ENCODE results near the gene NXF2.
"Not testable (repeated sequence)": the region's sequence is repeated elsewhere in the genome, so short reads cannot be mapped to it uniquely, and the experiment has no call there.

NXF2 gene

GRCh38 chrX:102246893-102247292, at the start of gene NXF2:
Gene NXF2 (plus strand): TSS chrX:102247167. CDS start chrX:102307079, 59,912 bp downstream.
- not testable (repeated sequence) for FAIRE-seq; DNase-seq (ENCODE audit: low spot score)

GRCh38 chrX:102207940-102208339, 39.0 kb upstream of the NXF2 start:
- DNase-seq (ENCODE audit: low spot score); FAIRE-seq: not testable (repeated sequence)

- DNase-seq (ENCODE audit: low spot score); FAIRE-seq: not testable (repeated sequence)
These were observed 32.0 kb upstream of the NXF2 start, which contains the start of gene TCP11X1 for GRCh38 chrX:102214986-102215385. Gene TCP11X1 (plus strand): TSS chrX:102215301.

- DNase-seq (ENCODE audit: low spot score); FAIRE-seq: not testable (repeated sequence)
These were observed 30.5 kb upstream of the NXF2 start for GRCh38 chrX:102216497-102216896.

GRCh38 chrX:102235678-102236077, 11.3 kb upstream of the NXF2 start:
- not testable (repeated sequence) for DNase-seq (ENCODE audit: low spot score); FAIRE-seq

GRCh38 chrX:102240265-102240664, 6.7 kb upstream of the NXF2 start:
- not testable (repeated sequence) for FAIRE-seq; DNase-seq (ENCODE audit: low spot score)

GRCh38 chrX:102272231-102272630, 25.3 kb downstream of the NXF2 start:
- not testable (repeated sequence) for DNase-seq (ENCODE audit: low spot score); FAIRE-seq

GRCh38 chrX:102338162-102338561, 91.2 kb downstream of the NXF2 start:
- FAIRE-seq = no peak

GRCh38 chrX:102339312-102340298, 92.6 kb downstream of the NXF2 start:
- DNase-seq (ENCODE audit: low spot score) = no peak
- FAIRE-seq = no peak

More at GRCh38 chrX:102338162-102338561, 91.2 kb downstream of the NXF2 start:
- no peak for DNase-seq (ENCODE audit: low spot score)

GRCh38 chrX:102341867-102342266, 94.9 kb downstream of the NXF2 start:
- no peak for FAIRE-seq
- no peak for DNase-seq (ENCODE audit: low spot score)

GRCh38 chrX:102345916-102346315, 98.9 kb downstream of the NXF2 start:
- DNase-seq (ENCODE audit: low spot score) (no peak), FAIRE-seq (no peak)
